Measurements from ENCODE around the gene HAND1. TPM values are rescaled to one million over a fixed set of nuclear protein-coding genes. Genes with fewer than 3 reads are reported as not detected.

HAND1 gene
- total RNA-seq, 2 experiments from 2014 or later, result not detected

DNA sequence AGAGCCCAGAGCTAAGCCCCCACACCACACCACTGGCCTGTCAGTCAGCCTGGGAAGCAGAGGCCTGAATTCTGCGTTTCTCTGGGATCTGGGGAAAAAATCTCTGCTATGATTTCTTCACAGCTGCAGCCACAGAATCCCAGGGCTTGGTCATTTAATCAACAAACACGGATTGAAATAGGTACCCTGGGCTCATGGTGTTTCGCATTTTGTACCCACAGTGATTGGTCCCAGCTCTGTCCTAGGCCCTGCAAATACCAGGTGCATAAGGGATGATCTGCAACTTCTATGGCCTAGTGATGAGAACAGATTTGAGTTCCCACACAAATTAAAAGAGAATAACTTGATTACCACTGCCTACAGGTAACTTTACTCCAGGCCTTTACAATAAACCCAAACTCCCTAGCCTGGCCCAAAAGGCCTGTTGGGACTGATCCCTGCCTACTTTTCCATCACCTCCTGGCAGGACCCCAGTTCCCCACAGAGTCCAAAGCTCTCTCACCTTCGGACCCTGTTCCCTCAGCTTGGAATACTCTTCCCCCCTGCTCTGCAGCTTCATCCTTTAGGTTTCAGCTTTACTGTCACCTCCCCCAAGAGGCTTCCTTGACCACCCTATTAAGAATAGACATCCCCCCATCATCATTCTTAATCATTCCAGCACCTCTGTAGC is 46.9 kb downstream of the HAND1 start:
- H3K36me3 Mint-ChIP-seq (ENCODE audit: low read depth), result peaks cover 30% of the 10 kb centered on the region
- ChIA-PET POLR2A (interaction anchor here (1.1 to 1.3 kb wide), 2 partner anchors 13 to 15 kb away, joined by 3 read pairs; no protein-coding TSS in a partner anchor), CTCF (interaction anchor here (1.3 to 2.4 kb wide), 2 partner anchors 10 to 26 kb away, joined by 3 to 11 read pairs; no protein-coding TSS in a partner anchor)
- no peaks in the 10 kb centered on the region for H3K9me3 Mint-ChIP-seq
- no peak overlapping the region for H3K27ac Mint-ChIP-seq
- H3K27me3 Mint-ChIP-seq, result no peaks in the 10 kb centered on the region
- H3K4me1 Mint-ChIP-seq, result peaks cover 3% of the 10 kb centered on the region
- H3K4me3 Mint-ChIP-seq, result no peak overlapping the region
- no peak for DNase-seq

DNA sequence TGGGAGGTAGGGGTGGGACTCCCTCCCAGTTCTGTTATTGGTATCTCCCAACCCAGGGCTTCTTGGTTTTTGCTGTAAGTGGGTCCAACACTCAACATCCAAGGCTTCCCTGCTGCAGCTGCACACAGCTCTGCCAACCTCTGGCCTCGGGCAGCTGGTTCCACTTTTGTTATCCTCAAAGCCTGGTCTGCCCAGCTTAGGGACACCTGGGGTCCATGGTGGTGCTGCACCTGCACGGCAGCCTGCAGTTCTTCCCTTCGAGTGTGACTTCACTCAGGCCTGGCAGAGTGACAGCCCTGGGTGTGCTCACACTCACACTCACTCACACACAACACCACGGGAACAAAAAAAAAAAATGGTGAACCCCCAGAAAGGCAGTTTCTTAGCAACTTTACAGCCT is 47.6 kb downstream of the HAND1 start:
- Mint-ChIP-seq H3K4me3 (no peak overlapping the region), H3K27me3 (no peaks in the 10 kb centered on the region), H3K9me3 (no peaks in the 10 kb centered on the region), H3K36me3 (ENCODE audit: low read depth) (peaks cover 24% of the 10 kb centered on the region), H3K4me1 (peaks cover 3% of the 10 kb centered on the region), H3K27ac (no peak overlapping the region)
- DNase-seq, result no peak
- POLR2A ChIA-PET, result interaction anchor here (0.7 to 1.3 kb wide), 3 partner anchors 14 to 18 kb away, joined by 3 read pairs; no protein-coding TSS in a partner anchor
- CTCF ChIA-PET, result interaction anchor here (1.3 to 2.4 kb wide), 2 partner anchors 9 to 26 kb away, joined by 3 to 11 read pairs; no protein-coding TSS in a partner anchor

GRCh38 chr5:154429341-154429740 is 48.7 kb downstream of the HAND1 start:
- CTCF ChIA-PET, result interaction anchor here (1.3 kb wide), 1 partner anchor 24 kb away, joined by 3 read pairs; no protein-coding TSS in a partner anchor

GRCh38 chr5:154428208-154428607 is 49.8 kb downstream of the HAND1 start:
- Mint-ChIP-seq H3K27ac (no peak overlapping the region), H3K9me3 (no peaks in the 10 kb centered on the region), H3K36me3 (ENCODE audit: low read depth) (peaks cover 22% of the 10 kb centered on the region), H3K4me1 (peaks cover 8% of the 10 kb centered on the region), H3K27me3 (no peaks in the 10 kb centered on the region), H3K4me3 (no peak overlapping the region)
- DNase-seq, result no peak
- ChIA-PET CTCF (no interaction called here), POLR2A (no interaction called here)

More at GRCh38 chr5:154429341-154429740, 48.7 kb downstream of the HAND1 start:
- H3K36me3 Mint-ChIP-seq (ENCODE audit: low read depth), result peaks cover 23% of the 10 kb centered on the region
- POLR2A ChIA-PET, result no interaction called here
- peaks cover 3% of the 10 kb centered on the region for H3K4me1 Mint-ChIP-seq
- DNase-seq, result no peak
- H3K27ac Mint-ChIP-seq, result no peak overlapping the region
- no peak overlapping the region for H3K4me3 Mint-ChIP-seq
- no peaks in the 10 kb centered on the region for H3K27me3 Mint-ChIP-seq
- H3K9me3 Mint-ChIP-seq, result no peaks in the 10 kb centered on the region

Other genes with a start within 250 kb of the HAND1 start
- 10 to 100 TPM; 42.6 to 46.6 TPM for gene SAP30L, start 32.2 kb downstream of the HAND1 start, total RNA-seq